NB4 (cell line): ENCODE data around the gene AXIN1.

ENCODE experiments used
- CTCF ChIP-seq: IDR thresholded peaks from one replicate; pipeline ENCODE4 v1.5.1; 2012; ENCODE audit warnings: low read depth, low read length
- MYC ChIP-seq: IDR thresholded peaks from 2 replicates; pipeline ENCODE4 v1.6.1; 2011; ENCODE audit warnings: low read depth, low read length
- POLR2A ChIP-seq: IDR thresholded peaks from 2 replicates; pipeline ENCODE4 v1.6.1; 2011; ENCODE audit warnings: mild to moderate bottlenecking; ENCODE audit not compliant: insufficient read length; ENCODE audit errors: extremely low read depth
- TF ChIP-seq, protein P1 (sequence below): IDR thresholded peaks from 2 replicates; pipeline ENCODE4 v1.6.1; 2011; ENCODE audit warnings: low read depth, low read length

- TF ChIP-seq CTCF (no peak), POLR2A (no peak), MYC (no peak)
- TF ChIP-seq, protein P1, sequence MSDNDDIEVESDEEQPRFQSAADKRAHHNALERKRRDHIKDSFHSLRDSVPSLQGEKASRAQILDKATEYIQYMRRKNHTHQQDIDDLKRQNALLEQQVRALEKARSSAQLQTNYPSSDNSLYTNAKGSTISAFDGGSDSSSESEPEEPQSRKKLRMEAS: no peak
These were observed 11.4 kb upstream of the AXIN1 start for GRCh38 chr16:363766-364490.
